HG03097 (cell line): Measurements from ENCODE around the gene ULK1.

Experiments used
- ATAC-seq: cut with Tn5 transposase; IDR thresholded peaks from one replicate; pipeline ENCODE4 v1.9.1; 2021; ENCODE audit not compliant: unreplicated experiment, low FRiP score

ULK1 gene

GRCh38 chr12:131894313-131894860 is at the start of gene ULK1:
Gene ULK1, plus strand, starts transcription at chr12:131894622. Its CDS starts 380 bp downstream, at chr12:131895002.
- peak; percentile 69 for ATAC-seq

GRCh38 chr12:131844656-131845055 is 49.8 kb upstream of the ULK1 start:
- ATAC-seq = no peak

- no peak for ATAC-seq
Measured at GRCh38 chr12:131845121-131845520, 49.3 kb upstream of the ULK1 start.

- ATAC-seq = no peak
Measured at GRCh38 chr12:131847456-131847855, 47.0 kb upstream of the ULK1 start.

GRCh38 chr12:131848753-131849152 is 45.7 kb upstream of the ULK1 start:
- no peak for ATAC-seq

GRCh38 chr12:131849700-131850553 is 44.5 kb upstream of the ULK1 start:
- no peak for ATAC-seq

GRCh38 chr12:131850856-131851559 is 43.4 kb upstream of the ULK1 start:
- no peak for ATAC-seq

GRCh38 chr12:131851741-131852550 is 42.5 kb upstream of the ULK1 start:
- no peak for ATAC-seq

- no peak for ATAC-seq
Measured at GRCh38 chr12:131852551-131853299, 41.7 kb upstream of the ULK1 start.

- ATAC-seq = no peak
Measured at GRCh38 chr12:131853832-131854797, 40.3 kb upstream of the ULK1 start.

- no peak for ATAC-seq
Measured at GRCh38 chr12:131854861-131855476, 39.5 kb upstream of the ULK1 start.

GRCh38 chr12:131855521-131856142 is 38.8 kb upstream of the ULK1 start:
- no peak for ATAC-seq

- ATAC-seq = no peak
Measured at GRCh38 chr12:131856366-131857097, 37.9 kb upstream of the ULK1 start.

GRCh38 chr12:131857908-131858850 is 36.2 kb upstream of the ULK1 start:
- no peak for ATAC-seq

GRCh38 chr12:131860472-131861260 is 33.8 kb upstream of the ULK1 start:
- ATAC-seq = no peak
